HL-60 (cell line): Measurements from ENCODE around the gene B4GALT2.

ENCODE experiments used
- DNase-seq, 2 experiments: peaks; one replicate each; pipeline ENCODE4 v3.0.0-alpha.2; 2010 to 2020; ENCODE audit warnings: low read depth in 1 of 2, low spot score in 1 of 2
- H3K27ac ChIP-seq: fragments of 250-450 bp; sonication (Bioruptor Pico); replicated peaks from 2 replicates; pipeline ENCODE4 v1.5.1; 2020; ENCODE audit warnings: mild to moderate bottlenecking, moderate library complexity
- H3K27me3 ChIP-seq: fragments of 250-450 bp; sonication (Bioruptor Pico); 2 replicates; pipeline ENCODE4 v1.5.1; 2021; ENCODE audit warnings: mild to moderate bottlenecking, moderate library complexity; ENCODE audit not compliant: insufficient read depth, poor library complexity, severe bottlenecking
- H3K4me3 ChIP-seq: replicated peaks from 2 replicates; pipeline ENCODE4 v1.5.1; 2011; ENCODE audit warnings: mild to moderate bottlenecking, control low read depth, low read length; ENCODE audit not compliant: insufficient read depth
- CTCF ChIP-seq: IDR thresholded peaks from one replicate; pipeline ENCODE4 v1.5.1; 2011; ENCODE audit warnings: low read length, control low read depth, inconsistent platforms; ENCODE audit not compliant: insufficient read depth
- GABPA ChIP-seq: IDR thresholded peaks from 2 replicates; pipeline ENCODE4 v1.6.1; 2012; ENCODE audit warnings: low read depth
- POLR2AphosphoS5 ChIP-seq: IDR thresholded peaks from 2 replicates; pipeline ENCODE4 v1.6.1; 2012; ENCODE audit warnings: low read depth
- REST ChIP-seq: IDR thresholded peaks from 2 replicates; pipeline ENCODE4 v1.6.1; 2012; ENCODE audit warnings: low read depth; ENCODE audit not compliant: insufficient replicate concordance
- SPI1 ChIP-seq: IDR thresholded peaks from 2 replicates; pipeline ENCODE4 v1.6.1; 2012; ENCODE audit warnings: low read depth, mild to moderate bottlenecking, borderline replicate concordance

Gene B4GALT2

GRCh38 chr1:43999455-43999854 is 20.4 kb downstream of the B4GALT2 start:
- Histone ChIP-seq H3K4me3 (no peak overlapping the region), H3K27me3 (no peaks in the 10 kb centered on the region), H3K27ac (no peak overlapping the region)
- no peak for TF ChIP-seq POLR2AphosphoS5
- no peak for TF ChIP-seq CTCF
- TF ChIP-seq SPI1, result no peak
- TF ChIP-seq REST, result no peak
- no peak for TF ChIP-seq GABPA
- no peak for DNase-seq

- no peak for DNase-seq
- TF ChIP-seq CTCF (no peak), GABPA (no peak), REST (no peak), SPI1 (no peak), POLR2AphosphoS5 (no peak)
- Histone ChIP-seq H3K4me3 (no peak overlapping the region), H3K27ac (no peak overlapping the region), H3K27me3 (no peaks in the 10 kb centered on the region)
These were observed 21.2 kb downstream of the B4GALT2 start for GRCh38 chr1:44000122-44000665.

- TF ChIP-seq SPI1 (no peak), CTCF (no peak), POLR2AphosphoS5 (no peak), REST (no peak), GABPA (no peak)
These were observed 23.2 kb downstream of the B4GALT2 start for GRCh38 chr1:44002165-44002564.

More at GRCh38 chr1:44002165-44002564, 23.2 kb downstream of the B4GALT2 start:
- Histone ChIP-seq H3K4me3 (no peak overlapping the region), H3K27ac (no peak overlapping the region), H3K27me3 (no peaks in the 10 kb centered on the region)
- no peak for DNase-seq
